Skeletal muscle satellite cell (primary cell): ENCODE measurements around the gene KCNA1.
A peak's percentile ranks its signal among the peaks of the same experiment; 100 is the strongest.

Experiments
- H3K27me3 ChIP-seq: 2 replicates; pipeline ENCODE4 v1.7.0; 2013; ENCODE audit warnings: low read length; ENCODE audit not compliant: control insufficient read depth, insufficient read depth
- H3K36me3 ChIP-seq: 2 replicates; pipeline ENCODE4 v1.7.0; 2013; ENCODE audit warnings: mild to moderate bottlenecking, control low read depth, low read length; ENCODE audit not compliant: insufficient read depth
- H3K4me1 ChIP-seq: 2 replicates; pipeline ENCODE4 v1.7.0; 2013; ENCODE audit warnings: low read length; ENCODE audit not compliant: control insufficient read depth, insufficient read depth
- H3K4me2 ChIP-seq: 2 replicates; pipeline ENCODE4 v1.7.0; 2013; ENCODE audit warnings: mild to moderate bottlenecking, low read length
- H3K4me3 ChIP-seq: 2 replicates; pipeline ENCODE4 v1.7.0; 2013; ENCODE audit warnings: low read length
- H3K9ac ChIP-seq: 2 replicates; pipeline ENCODE4 v1.7.0; 2013; ENCODE audit warnings: mild to moderate bottlenecking, low read depth, low read length, moderate library complexity
- H3K9me3 ChIP-seq: replicated peaks from 2 replicates; pipeline ENCODE4 v1.7.0; 2013; ENCODE audit warnings: mild to moderate bottlenecking, control low read depth, low read length

KCNA1 gene

DNA sequence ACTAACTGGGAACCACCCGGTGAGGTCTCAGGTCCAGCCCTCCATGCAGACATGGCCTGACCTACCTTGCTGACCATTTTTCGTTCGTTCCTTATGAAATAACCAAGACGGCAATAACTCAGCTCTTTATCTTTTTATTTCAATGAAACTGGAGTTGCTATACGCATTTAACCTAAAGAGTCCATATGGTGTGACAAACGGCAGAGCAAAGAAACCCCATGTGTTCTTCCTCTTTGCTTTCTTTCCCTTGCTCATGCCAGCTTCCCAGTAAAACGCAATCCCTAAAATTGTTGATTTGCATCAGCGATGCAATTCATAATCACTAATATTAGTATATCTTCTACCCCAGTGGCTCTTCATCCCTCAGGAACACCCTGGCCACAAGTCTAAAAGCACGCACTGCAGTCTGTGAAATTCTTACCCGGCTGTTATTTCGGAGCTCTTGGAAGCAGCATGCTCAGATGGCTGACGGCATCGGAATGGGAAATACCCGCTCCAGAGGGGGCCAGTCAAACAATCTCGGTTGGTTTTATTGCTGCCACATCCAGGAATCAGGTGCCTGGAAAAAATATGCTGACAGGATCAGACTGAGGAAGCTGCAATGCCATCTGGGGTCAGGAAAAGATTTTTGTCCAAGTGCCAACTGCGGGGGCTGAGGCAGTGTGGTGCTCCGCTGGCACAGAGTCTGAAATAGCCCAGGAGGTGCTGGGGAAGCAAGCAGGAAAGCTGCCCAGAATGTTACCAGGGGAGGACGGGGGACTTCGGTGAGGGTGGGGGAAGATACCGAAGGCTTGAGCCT is 28.2 kb upstream of the KCNA1 start:
- Histone ChIP-seq H3K4me2 (no peak overlapping the region), H3K36me3 (no peaks in the 10 kb centered on the region), H3K4me3 (no peak overlapping the region), H3K9me3 (peaks cover 3% of the 10 kb centered on the region), H3K27me3 (peaks cover 10% of the 10 kb centered on the region), H3K4me1 (no peaks in the 10 kb centered on the region), H3K9ac (no peak overlapping the region)

DNA sequence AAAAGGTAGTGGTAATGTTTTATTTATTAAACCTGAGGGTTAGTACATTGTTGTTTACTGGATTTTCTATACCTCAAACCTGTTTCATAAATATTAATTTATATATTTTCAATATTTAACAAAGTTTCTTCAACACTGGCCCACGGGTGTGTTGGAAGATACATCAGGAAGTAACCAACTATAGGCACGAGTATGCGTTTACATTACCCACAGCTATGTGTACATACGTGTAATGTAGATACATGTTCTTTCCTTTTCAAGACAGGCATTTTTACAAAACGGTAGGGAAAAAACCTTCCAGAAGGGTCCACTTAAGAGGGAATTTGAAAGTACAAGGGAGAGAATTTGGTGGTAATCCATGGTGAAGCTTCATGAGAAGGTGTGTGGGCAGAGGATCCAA is 17.8 kb upstream of the KCNA1 start:
- peaks cover 2% of the 10 kb centered on the region for H3K27me3 ChIP-seq
- H3K4me2 ChIP-seq, result no peak overlapping the region

DNA sequence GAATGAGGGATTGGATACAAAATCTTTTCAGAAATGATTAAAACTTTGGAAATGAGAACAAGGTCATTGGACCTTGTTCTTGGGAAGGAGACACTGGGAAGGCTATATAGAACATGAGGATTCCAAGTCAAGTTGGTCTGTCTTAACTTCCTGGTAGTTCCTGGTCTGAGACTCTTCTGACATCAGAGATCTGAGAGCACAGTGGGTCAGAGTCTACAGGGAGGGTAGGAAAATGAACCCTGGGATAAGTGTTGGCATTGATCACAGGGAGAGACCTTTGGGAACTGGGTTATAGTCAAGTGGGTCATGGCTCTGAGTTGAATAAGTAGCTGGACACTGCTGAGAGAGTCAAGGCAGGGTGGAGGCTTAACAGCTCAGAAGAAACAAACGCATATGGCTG is 17.3 kb upstream of the KCNA1 start:
- Histone ChIP-seq H3K9ac (no peak overlapping the region), H3K9me3 (no peaks in the 10 kb centered on the region), H3K4me1 (no peaks in the 10 kb centered on the region), H3K36me3 (no peaks in the 10 kb centered on the region), H3K4me3 (no peak overlapping the region), H3K27me3 (peaks cover 2% of the 10 kb centered on the region), H3K4me2 (no peak overlapping the region)

More for the DNA sequence above, 17.8 kb upstream of the KCNA1 start:
- Histone ChIP-seq H3K9ac (no peak overlapping the region), H3K9me3 (no peaks in the 10 kb centered on the region), H3K4me3 (no peak overlapping the region), H3K36me3 (no peaks in the 10 kb centered on the region), H3K4me1 (no peaks in the 10 kb centered on the region)

DNA sequence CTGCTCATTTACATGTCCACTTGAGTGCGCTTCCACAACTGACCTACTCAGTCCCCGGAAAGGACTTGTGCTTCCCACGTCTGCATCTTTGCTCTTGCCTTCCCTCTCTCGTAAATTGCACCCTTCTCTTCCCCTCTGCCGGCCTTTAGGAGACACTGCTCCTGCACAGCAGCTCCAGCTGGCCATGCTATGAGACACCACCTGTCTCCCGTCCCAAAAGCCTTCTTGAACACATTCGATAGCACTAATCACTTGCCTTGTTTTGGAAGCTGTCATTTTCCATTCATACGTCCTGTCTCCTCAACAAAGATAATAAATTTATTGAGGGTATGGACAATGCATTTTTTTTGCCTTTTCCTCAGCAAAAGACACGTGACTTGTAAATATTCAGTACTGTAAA is 15.7 kb upstream of the KCNA1 start:
- Histone ChIP-seq H3K9me3 (no peaks in the 10 kb centered on the region), H3K36me3 (no peaks in the 10 kb centered on the region), H3K4me2 (no peak overlapping the region), H3K9ac (no peak overlapping the region), H3K4me3 (no peak overlapping the region), H3K4me1 (no peaks in the 10 kb centered on the region), H3K27me3 (peaks cover 2% of the 10 kb centered on the region)

DNA sequence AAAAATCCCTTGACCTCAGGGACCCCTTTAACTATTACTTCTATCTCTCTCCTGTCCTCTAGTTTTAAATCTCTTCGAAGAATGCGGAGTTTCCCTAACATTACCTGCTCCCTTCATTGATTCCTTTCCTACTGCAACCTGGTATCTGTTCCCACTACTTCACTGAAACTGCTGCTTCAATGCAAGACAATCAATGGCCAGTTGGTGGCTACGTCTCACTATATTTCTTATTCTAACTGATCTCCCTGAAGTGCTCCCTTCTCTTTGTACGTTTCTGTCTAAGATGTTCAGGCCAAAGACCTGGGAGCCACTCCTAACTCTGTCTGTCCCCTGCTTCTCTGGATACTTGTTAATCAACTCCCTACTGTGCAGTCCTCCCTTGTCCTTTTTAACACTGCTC is 10.3 kb upstream of the KCNA1 start:
- no peak overlapping the region for H3K4me3 ChIP-seq
- H3K9ac ChIP-seq, result no peak overlapping the region
- H3K4me2 ChIP-seq, result no peak overlapping the region
- H3K27me3 ChIP-seq, result no peaks in the 10 kb centered on the region
- no peaks in the 10 kb centered on the region for H3K36me3 ChIP-seq
- no peaks in the 10 kb centered on the region for H3K9me3 ChIP-seq
- no peaks in the 10 kb centered on the region for H3K4me1 ChIP-seq

DNA sequence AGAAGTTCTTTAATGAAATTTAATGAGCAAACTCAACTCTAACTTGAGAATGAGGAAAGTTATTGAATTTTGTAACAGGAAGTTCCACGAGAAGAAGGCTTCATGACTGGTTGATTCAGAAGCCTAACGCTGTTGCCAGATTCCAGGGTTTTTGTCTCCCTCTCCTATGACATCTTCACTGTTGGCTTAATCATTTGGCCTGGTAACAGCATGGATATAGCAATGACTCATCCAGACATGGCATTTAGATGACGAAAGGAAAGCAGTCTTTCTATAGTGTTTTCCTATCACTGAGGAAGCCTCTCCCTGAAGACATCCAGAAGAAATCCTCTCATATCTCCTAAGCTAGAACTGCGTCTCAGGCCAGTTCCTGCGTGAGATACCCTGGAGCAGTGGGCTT is 9.4 kb upstream of the KCNA1 start:
- Histone ChIP-seq H3K4me2 (no peak overlapping the region), H3K4me3 (no peak overlapping the region), H3K9me3 (no peaks in the 10 kb centered on the region), H3K9ac (no peak overlapping the region), H3K27me3 (no peaks in the 10 kb centered on the region), H3K4me1 (no peaks in the 10 kb centered on the region), H3K36me3 (no peaks in the 10 kb centered on the region)

DNA sequence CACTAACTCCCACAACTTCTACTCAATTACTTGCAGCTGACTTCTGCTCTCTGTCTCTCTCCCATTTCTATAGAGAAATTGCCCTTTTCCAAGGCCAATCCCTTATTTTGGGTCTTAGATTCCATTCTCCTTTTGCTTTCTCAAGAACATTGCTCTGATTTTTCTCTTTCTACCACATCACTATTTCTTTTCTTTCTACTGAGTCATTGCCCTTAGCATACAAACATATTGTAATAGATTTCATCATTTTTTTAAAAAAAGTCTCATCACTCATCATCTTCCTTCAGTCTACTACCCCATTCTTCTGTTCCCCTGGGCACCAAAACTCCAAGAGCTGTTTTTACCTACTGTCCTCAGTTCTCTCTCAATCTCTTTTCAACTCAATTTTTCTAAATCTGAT is 4.4 kb upstream of the KCNA1 start:
- no peaks in the 10 kb centered on the region for H3K36me3 ChIP-seq
- H3K27me3 ChIP-seq, result peaks cover 40% of the 10 kb centered on the region
- no peak overlapping the region for H3K4me2 ChIP-seq
- no peaks in the 10 kb centered on the region for H3K9me3 ChIP-seq
- H3K4me3 ChIP-seq, result no peak overlapping the region
- H3K4me1 ChIP-seq, result peaks cover 3% of the 10 kb centered on the region
- H3K9ac ChIP-seq, result no peak overlapping the region

DNA sequence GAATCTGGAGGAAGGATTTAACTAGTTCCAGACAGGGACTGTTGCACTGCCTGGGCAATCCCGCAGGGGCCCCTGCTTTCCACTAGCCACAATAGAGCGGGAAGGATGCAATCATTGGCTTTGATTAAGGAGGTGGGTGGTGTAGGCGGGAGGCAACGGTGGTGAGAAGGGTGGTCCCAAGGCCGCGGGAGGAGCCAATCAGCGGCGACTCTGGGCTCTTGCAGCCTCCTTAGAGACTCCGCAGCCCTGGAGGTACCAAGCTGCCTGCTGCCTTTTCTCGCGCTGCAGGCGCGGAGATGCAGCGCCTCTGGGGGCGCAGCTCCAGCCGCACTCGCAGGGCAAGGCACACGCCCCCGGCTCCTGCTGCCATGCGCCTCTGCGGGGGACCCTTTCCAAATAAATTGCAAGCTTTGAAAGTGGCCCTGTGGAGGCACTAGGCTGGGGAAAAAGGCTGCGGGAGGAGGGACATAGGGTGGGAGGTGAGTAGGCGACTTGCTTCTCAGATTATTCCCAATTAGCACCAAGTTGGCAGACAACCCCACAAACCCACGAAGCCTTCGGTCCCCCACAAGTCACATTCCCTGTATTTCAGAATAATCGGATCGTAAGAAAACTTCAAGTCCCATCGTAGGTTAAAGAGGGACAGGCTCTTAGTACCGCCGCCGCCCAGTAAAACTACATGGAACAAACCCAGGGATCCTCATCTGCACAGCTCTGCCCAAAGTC is 858 bp upstream of the KCNA1 start:
- H3K4me3 ChIP-seq, result peak overlapping the region; percentile 58
- peaks cover 3% of the 10 kb centered on the region for H3K4me1 ChIP-seq
- peaks cover 59% of the 10 kb centered on the region for H3K27me3 ChIP-seq
- H3K9me3 ChIP-seq, result no peaks in the 10 kb centered on the region
- H3K4me2 ChIP-seq, result peak overlapping the region; percentile 47
- no peak overlapping the region for H3K9ac ChIP-seq
- no peaks in the 10 kb centered on the region for H3K36me3 ChIP-seq

DNA sequence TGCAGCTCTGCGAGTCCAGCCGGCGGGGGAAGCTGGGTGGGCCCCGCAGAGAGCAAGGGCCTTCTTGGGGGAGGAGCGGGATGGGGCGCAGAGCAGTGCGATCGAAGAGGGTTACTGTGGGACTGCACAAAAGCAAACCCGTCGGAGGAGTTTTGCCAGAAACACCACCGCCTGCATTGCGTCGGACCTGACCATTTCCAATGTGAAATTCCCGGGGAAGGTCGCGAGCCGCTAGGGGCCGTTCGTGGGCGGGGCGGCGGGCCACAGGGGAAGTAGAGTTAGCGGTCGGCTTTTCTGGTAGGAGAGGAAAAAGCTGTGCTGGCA is 333 bp upstream of the KCNA1 start:
- no peaks in the 10 kb centered on the region for H3K9me3 ChIP-seq
- peaks cover 3% of the 10 kb centered on the region for H3K4me1 ChIP-seq
- H3K36me3 ChIP-seq, result no peaks in the 10 kb centered on the region
- H3K4me3 ChIP-seq, result peak overlapping the region; percentile 58
- peaks cover 61% of the 10 kb centered on the region for H3K27me3 ChIP-seq
- peak overlapping the region; percentile 47 for H3K4me2 ChIP-seq
- H3K9ac ChIP-seq, result no peak overlapping the region

DNA sequence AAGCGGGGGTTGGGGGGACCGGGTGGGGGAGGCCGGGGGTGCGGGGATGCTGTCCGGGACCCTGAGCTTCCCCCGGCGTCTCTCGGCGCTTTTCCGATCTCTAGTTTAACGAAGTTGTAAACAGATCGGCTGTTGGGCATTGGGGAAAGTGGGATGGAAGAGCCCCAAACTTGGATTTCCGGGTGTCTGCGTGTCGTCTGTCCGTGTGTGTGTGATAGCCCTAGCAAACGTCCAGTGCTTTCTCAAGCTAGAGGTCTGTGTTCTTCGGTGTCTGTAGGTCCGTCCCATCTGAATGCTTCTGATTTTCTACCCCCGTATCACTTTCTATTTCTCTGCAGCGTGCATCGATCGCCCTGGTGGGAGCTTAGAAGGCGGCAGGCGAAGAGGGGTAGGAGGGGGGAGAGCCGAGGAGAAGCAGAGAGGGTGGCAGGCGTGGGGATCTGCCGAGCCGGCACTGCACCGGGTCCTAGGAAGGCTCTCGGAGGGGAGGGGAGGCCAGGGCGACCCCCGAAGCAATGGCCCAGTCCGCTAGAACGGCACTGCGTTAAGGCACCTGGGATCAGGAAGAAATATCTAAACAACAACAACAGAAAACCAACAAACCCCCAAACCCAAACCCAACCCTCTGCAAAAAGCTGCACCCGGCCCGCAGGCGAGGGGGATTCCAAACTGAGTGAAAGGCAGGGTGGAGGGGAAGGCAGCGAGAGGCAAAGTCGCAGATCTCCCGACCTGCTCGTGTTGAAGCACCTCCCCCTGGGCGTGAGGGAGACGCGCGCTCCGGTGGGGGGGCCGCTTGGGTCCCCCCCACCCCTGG is 1.0 kb downstream of the KCNA1 start:
- no peak overlapping the region for H3K9ac ChIP-seq
- no peaks in the 10 kb centered on the region for H3K36me3 ChIP-seq
- peaks cover 68% of the 10 kb centered on the region for H3K27me3 ChIP-seq
- peak overlapping the region; percentile 47 for H3K4me2 ChIP-seq
- H3K9me3 ChIP-seq, result no peaks in the 10 kb centered on the region
- peak overlapping the region; percentile 58 for H3K4me3 ChIP-seq
- H3K4me1 ChIP-seq, result peaks cover 3% of the 10 kb centered on the region

DNA sequence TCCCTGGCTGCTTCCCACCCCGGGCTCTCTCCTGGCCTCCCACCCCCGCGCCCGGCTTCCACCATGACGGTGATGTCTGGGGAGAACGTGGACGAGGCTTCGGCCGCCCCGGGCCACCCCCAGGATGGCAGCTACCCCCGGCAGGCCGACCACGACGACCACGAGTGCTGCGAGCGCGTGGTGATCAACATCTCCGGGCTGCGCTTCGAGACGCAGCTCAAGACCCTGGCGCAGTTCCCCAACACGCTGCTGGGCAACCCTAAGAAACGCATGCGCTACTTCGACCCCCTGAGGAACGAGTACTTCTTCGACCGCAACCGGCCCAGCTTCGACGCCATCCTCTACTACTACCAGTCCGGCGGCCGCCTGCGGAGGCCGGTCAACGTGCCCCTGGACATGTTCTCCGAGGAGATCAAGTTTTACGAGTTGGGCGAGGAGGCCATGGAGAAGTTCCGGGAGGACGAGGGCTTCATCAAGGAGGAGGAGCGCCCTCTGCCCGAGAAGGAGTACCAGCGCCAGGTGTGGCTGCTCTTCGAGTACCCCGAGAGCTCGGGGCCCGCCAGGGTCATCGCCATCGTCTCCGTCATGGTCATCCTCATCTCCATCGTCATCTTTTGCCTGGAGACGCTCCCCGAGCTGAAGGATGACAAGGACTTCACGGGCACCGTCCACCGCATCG is 1.8 kb downstream of the KCNA1 start:
- no peak overlapping the region for H3K9ac ChIP-seq

More for the DNA sequence above, 1.8 kb downstream of the KCNA1 start:
- H3K4me3 ChIP-seq, result no peak overlapping the region
- H3K9me3 ChIP-seq, result no peaks in the 10 kb centered on the region
- no peaks in the 10 kb centered on the region for H3K36me3 ChIP-seq
- peaks cover 3% of the 10 kb centered on the region for H3K4me1 ChIP-seq
- peaks cover 72% of the 10 kb centered on the region for H3K27me3 ChIP-seq
- no peak overlapping the region for H3K4me2 ChIP-seq
